Lung (tissue), 12 donors: Measurements from ENCODE around the gene MAP2. TPM values are rescaled to one million over a fixed set of nuclear protein-coding genes. Genes with fewer than 3 reads are reported as not detected.

ENCODE experiments used
- ATAC-seq: fragments of 200-7000 bp; cut with Tn5 transposase; one replicate; pipeline ENCODE4 v1.9.1; 2020; ENCODE audit warnings: moderate number of reproducible peaks; ENCODE audit not compliant: insufficient read depth, low FRiP score
- DNase-seq, 3 donors: peaks; one replicate each; pipeline ENCODE4 v3.0.0-alpha.2; 2013 to 2017
- H3K27ac ChIP-seq, 2 donors: one replicate each; pipeline ENCODE4 v1.5.1; 2013; ENCODE audit warnings: mild to moderate bottlenecking in 2 of 2, moderate library complexity in 2 of 2, control low read depth in 1 of 2, inconsistent platforms in 1 of 2, low read depth in 1 of 2, low read length in 1 of 2
- H3K27me3 ChIP-seq, 3 donors: one replicate each; pipeline ENCODE4 v1.5.1; 2013; ENCODE audit warnings: low read length in 2 of 3; ENCODE audit not compliant: control insufficient read depth in 3 of 3, insufficient read depth in 3 of 3
- H3K36me3 ChIP-seq, 4 donors: one replicate each; pipeline ENCODE4 v1.5.1; 2013; ENCODE audit warnings: low read length in 4 of 4, mild to moderate bottlenecking in 1 of 4, moderate library complexity in 1 of 4; ENCODE audit not compliant: control insufficient read depth in 4 of 4, insufficient read depth in 4 of 4
- H3K4me1 ChIP-seq, 5 donors: one replicate each; pipeline ENCODE4 v1.5.1; 2013; ENCODE audit warnings: low read length in 5 of 5, mild to moderate bottlenecking in 2 of 5, moderate library complexity in 1 of 5; ENCODE audit not compliant: control insufficient read depth in 5 of 5, insufficient read depth in 5 of 5
- H3K4me3 ChIP-seq: one replicate; pipeline ENCODE4 v1.5.1; 2013; ENCODE audit warnings: mild to moderate bottlenecking, control low read depth, moderate library complexity
- H3K9ac ChIP-seq, 2 donors: one replicate each; pipeline ENCODE4 v1.5.1; 2013; ENCODE audit warnings: low read length in 2 of 2, control low read depth in 1 of 2; ENCODE audit not compliant: insufficient read depth in 1 of 2
- H3K9me3 ChIP-seq, 4 donors: one replicate each; pipeline ENCODE4 v1.5.1; 2013; ENCODE audit warnings: low read length in 3 of 4, mild to moderate bottlenecking in 1 of 4, moderate library complexity in 1 of 4; ENCODE audit not compliant: control insufficient read depth in 4 of 4, insufficient read depth in 3 of 4
- CTCF ChIP-seq: IDR thresholded peaks from 2 replicates; pipeline ENCODE4 v1.5.1; 2012; ENCODE audit warnings: mild to moderate bottlenecking; ENCODE audit errors: control extremely low read depth, extremely low read depth
- WGBS, 2 donors: extraction: QIAGEN DNeasy Blood & Tissue Kit; methylation state at CpG; one replicate each; pipeline ENCODE4 v1.1.7; 2013; 5-methylcytosine and 5-hydroxymethylcytosine counted together
- polyA plus RNA-seq, 2 donors: library from polyadenylated mRNA; stranded (reverse); fragments of 200-250 nt; gene quantifications; one replicate each; pipeline ENCODE4 v1.2.1, GENCODE V29; 2013
- total RNA-seq, 2 donors: library from RNA; depleted of rRNA in 1 of 2; stranded (reverse); fragments of >200 nt in 1 of 2; gene quantifications; one replicate each; pipeline ENCODE4 v1.2.1, GENCODE V29; 2014 to 2021
- donor health status: control.
- donor health status: control.
- donor health status: Bipolar disorder and iron deficiency.
- donor health status: healthy.
- donor health status: DM: yes; HTN: yes; CAD: no.

MAP2 gene
- total and polyA plus RNA-seq, 4 donors = 6.5 to 18.7 (median 9.6) TPM

GRCh38 chr2:209601497-209601896, 177.7 kb downstream of the MAP2 start:
- no peak for TF ChIP-seq CTCF
- 92 to 93% methylated on average over 1 of the region's 1 CpG for WGBS, 2 donors
- no peak for ATAC-seq
- H3K27ac ChIP-seq = no peak overlapping the region
- no peaks in the 10 kb centered on the region for H3K27me3 ChIP-seq
- no peak overlapping the region for H3K4me3 ChIP-seq
- no peaks in the 10 kb centered on the region for H3K4me1 ChIP-seq
- no peaks in the 10 kb centered on the region for H3K9me3 ChIP-seq
- no peak for DNase-seq
- no peaks in the 10 kb centered on the region for H3K36me3 ChIP-seq
- H3K9ac ChIP-seq = no peak overlapping the region

- no peak for ATAC-seq
- Histone ChIP-seq H3K27me3 (no peaks in the 10 kb centered on the region), H3K4me1 (no peaks in the 10 kb centered on the region), H3K9me3 (no peaks in the 10 kb centered on the region), H3K9ac (no peak overlapping the region), H3K4me3 (no peak overlapping the region), H3K36me3 (no peaks in the 10 kb centered on the region), H3K27ac (no peak overlapping the region)
- TF ChIP-seq CTCF = no peak
- 69 to 87% methylated on average over 1 of the region's 1 CpG for WGBS, 2 donors
- no peak for DNase-seq
Measured at GRCh38 chr2:209602259-209602658, 178.4 kb downstream of the MAP2 start.

- 81 to 87% methylated on average over 2 of the region's 2 CpGs for WGBS, 2 donors
- Histone ChIP-seq H3K9ac (no peak overlapping the region), H3K27ac (no peak overlapping the region), H3K4me1 (no peaks in the 10 kb centered on the region), H3K4me3 (no peak overlapping the region), H3K9me3 (no peaks in the 10 kb centered on the region), H3K27me3 (no peaks in the 10 kb centered on the region), H3K36me3 (no peaks in the 10 kb centered on the region)
- DNase-seq = no peak
- ATAC-seq = no peak
- no peak for TF ChIP-seq CTCF
Measured at GRCh38 chr2:209609531-209609930, 185.7 kb downstream of the MAP2 start.

- no peaks in the 10 kb centered on the region for H3K36me3 ChIP-seq
- 90 to 91% methylated on average over 1 of the region's 1 CpG for WGBS, 2 donors
- ATAC-seq = no peak
- no peaks in the 10 kb centered on the region for H3K27me3 ChIP-seq
- no peaks in the 10 kb centered on the region for H3K9me3 ChIP-seq
- DNase-seq = peak in 2 of 3 donors; percentile 3 to 34
- TF ChIP-seq CTCF = no peak
- no peak overlapping the region for H3K27ac ChIP-seq
- no peak overlapping the region for H3K9ac ChIP-seq
- H3K4me3 ChIP-seq = no peak overlapping the region
- no peaks in the 10 kb centered on the region for H3K4me1 ChIP-seq
Measured at GRCh38 chr2:209610631-209611030, 186.8 kb downstream of the MAP2 start.
